K562 (cell line): ENCODE results near the gene HAUS3. TPM values are rescaled to one million over a fixed set of nuclear protein-coding genes. Genes with fewer than 3 reads are reported as not detected.

Experiments used
- ATAC-seq: fragments of 200-7000 bp; cut with Tn5 transposase; 3 replicates; pipeline ENCODE4 v1.9.1; 2020; ENCODE audit warnings: moderate library complexity
- BruUV-seq: library from RNA; stranded (reverse); fragments of 400-500 nt; replicated peaks from 2 replicates; lab custom pipeline; 2021; lab: Mats Ljungman, UMichigan
- CTCF ChIA-PET: fragments of 300-600 bp; formaldehyde crosslinking; extraction: SDS; loops from one replicate; lab custom pipeline; 2021; ENCODE audit warnings: low intra/inter-chr PET ratio; lab: Yijun Ruan, JAX
- POLR2A ChIA-PET: fragments of 300-600, 350-650 bp; sonication (Branson Sonifier 250); formaldehyde crosslinking; extraction: SDS; loops from one replicate; lab custom pipeline; 2021; ENCODE audit warnings: antibody characterized with exemption, inconsistent platforms; lab: Yijun Ruan, JAX
- DNase-seq, 4 experiments: peaks; one replicate each; pipeline versions ENCODE4 v3.0.0 to v3.0.0-alpha.2; 2011 to 2018; ENCODE audit warnings: low spot score in 3 of 4, mixed read lengths in 3 of 4; ENCODE audit errors: extremely low read depth in 1 of 4
- FAIRE-seq: peaks from 2 replicates; lab custom pipeline; 2011; peaks lifted over from hg19 to GRCh38; lab: Jason Lieb, UNC
- H2AFZ ChIP-seq: 2 replicates; pipeline ENCODE4 v1.6.0; 2011; ENCODE audit warnings: low read depth, low read length, control low read depth, inconsistent platforms
- H3K27ac ChIP-seq: fragments of 200-600 bp; 3 replicates; pipeline ENCODE4 v1.8.0; 2011; ENCODE audit warnings: low read depth, mild to moderate bottlenecking, control low read depth, inconsistent platforms, low read length, moderate library complexity, mixed read lengths; ENCODE audit errors: extremely low read depth
- H3K27me3 ChIP-seq, 2 experiments: fragments of 300-600 bp in 1 of 2; 2 replicates in 1 of 2; 3 replicates in 1 of 2; pipeline versions ENCODE4 v1.6.0 to v1.8.0; 2011; ENCODE audit warnings: inconsistent platforms in 2 of 2, low read length in 2 of 2, mild to moderate bottlenecking in 1 of 2, mixed read lengths in 1 of 2, moderate library complexity in 1 of 2; ENCODE audit not compliant: control insufficient read depth in 2 of 2, insufficient read depth in 2 of 2
- H3K36me3 ChIP-seq: fragments of 300-600 bp; 3 replicates; pipeline ENCODE4 v1.8.0; 2011; ENCODE audit warnings: mild to moderate bottlenecking, low read length, inconsistent platforms; ENCODE audit not compliant: control insufficient read depth, insufficient read depth
- H3K4me1 ChIP-seq, 2 experiments: fragments of 200-600 bp in 1 of 2; replicated peaks in 1 of 2; 2 replicates in 1 of 2; 3 replicates in 1 of 2; pipeline versions ENCODE4 v1.5.1 to v1.8.0; 2011; ENCODE audit warnings: inconsistent platforms in 2 of 2, low read length in 2 of 2, mild to moderate bottlenecking in 1 of 2, mixed read lengths in 1 of 2, moderate library complexity in 1 of 2; ENCODE audit not compliant: control insufficient read depth in 2 of 2, insufficient read depth in 2 of 2
- H3K4me2 ChIP-seq: 2 replicates; pipeline ENCODE4 v1.6.1; 2011; ENCODE audit warnings: low read length, control low read depth, inconsistent platforms, mixed read lengths; ENCODE audit not compliant: insufficient read depth
- H3K4me3 ChIP-seq: fragments of 200-600 bp; sonication (generic), shearing (Covaris generic); 2 replicates; pipeline ENCODE4 v1.5.1; 2016; ENCODE audit warnings: control low read depth, inconsistent platforms
- H3K79me2 ChIP-seq: fragments of 200-600 bp; 3 replicates; pipeline ENCODE4 v1.8.0; 2011; ENCODE audit warnings: low read length, inconsistent platforms; ENCODE audit not compliant: control insufficient read depth, insufficient read depth
- H3K9ac ChIP-seq, 2 experiments: 2 replicates each; pipeline versions ENCODE4 v1.6.0 to v1.6.1; 2011; ENCODE audit warnings: low read depth in 2 of 2, low read length in 2 of 2, control low read depth in 1 of 2, inconsistent platforms in 1 of 2, mild to moderate bottlenecking in 1 of 2, mixed read lengths in 1 of 2; ENCODE audit not compliant: insufficient read depth in 1 of 2
- H3K9me1 ChIP-seq: one replicate; pipeline ENCODE4 v1.6.0; 2011; ENCODE audit warnings: inconsistent platforms, mild to moderate bottlenecking, low read length, moderate library complexity; ENCODE audit not compliant: control insufficient read depth, insufficient read depth
- H3K9me3 ChIP-seq: replicated peaks from 2 replicates; pipeline ENCODE4 v1.5.1; 2011; ENCODE audit warnings: low read depth, low read length, inconsistent platforms; ENCODE audit not compliant: control insufficient read depth, insufficient read depth
- H4K20me1 ChIP-seq: replicated peaks from 2 replicates; pipeline ENCODE4 v1.6.1; 2011; ENCODE audit warnings: low read length, inconsistent platforms, mixed read lengths; ENCODE audit not compliant: control insufficient read depth, insufficient read depth
- BRF1 ChIP-seq: IDR thresholded peaks from 3 replicates; pipeline ENCODE4 v1.6.1; 2011; ENCODE audit warnings: borderline replicate concordance, mild to moderate bottlenecking; ENCODE audit not compliant: insufficient read length; ENCODE audit errors: extremely low read depth
- CCNT2 ChIP-seq: IDR thresholded peaks from 2 replicates; pipeline ENCODE4 v1.6.1; 2011; ENCODE audit warnings: borderline replicate concordance, low read depth, mild to moderate bottlenecking, moderate library complexity, mixed read lengths, low read length; ENCODE audit not compliant: insufficient read length; ENCODE audit errors: extremely low read depth
- CHD1 ChIP-seq: fragments of 200-600 bp; sonication (generic); IDR thresholded peaks from one replicate; pipeline ENCODE4 v1.6.1; 2012; ENCODE audit warnings: mild to moderate bottlenecking, moderate library complexity, low read length, inconsistent platforms
- DNMT1 ChIP-seq: fragments of 450-650 bp; IDR thresholded peaks from 2 replicates; pipeline ENCODE4 v1.6.1; 2016; ENCODE audit warnings: antibody characterized with exemption, mild to moderate bottlenecking
- E2F6 ChIP-seq, 2 experiments: IDR thresholded peaks; 2 replicates each; pipeline ENCODE4 v1.6.1; 2011; ENCODE audit warnings: borderline replicate concordance in 1 of 2, control low read depth in 1 of 2, low read depth in 1 of 2, low read length in 1 of 2, mild to moderate bottlenecking in 1 of 2, mixed read lengths in 1 of 2, moderate library complexity in 1 of 2; ENCODE audit not compliant: insufficient read depth in 1 of 2, insufficient read length in 1 of 2, poor library complexity in 1 of 2, severe bottlenecking in 1 of 2; ENCODE audit errors: extremely low read depth in 1 of 2
- EP300 ChIP-seq: IDR thresholded peaks from 2 replicates; pipeline ENCODE4 v1.6.1; 2012; ENCODE audit warnings: low read length, improper control_type of control experiment
- ESRRA ChIP-seq: fragments of 450-650 bp; IDR thresholded peaks from 2 replicates; pipeline ENCODE4 v1.6.1; 2014; ENCODE audit warnings: low read depth, mild to moderate bottlenecking, moderate library complexity, borderline replicate concordance
- GTF2A2 ChIP-seq: IDR thresholded peaks from 2 replicates; pipeline ENCODE4 v1.6.1; 2016; ENCODE audit warnings: mild to moderate bottlenecking, missing genetic modification characterization, missing compliant biosample characterization
- HNRNPH1 ChIP-seq: fragments of 200-400 bp; formaldehyde crosslinking; optimal IDR thresholded peaks from 2 replicates; pipeline ENCODE3; 2017; ENCODE audit warnings: low read depth, mild to moderate bottlenecking, low read length, moderate library complexity
- PRPF4 ChIP-seq: fragments of 200-400 bp; formaldehyde crosslinking; IDR thresholded peaks from one replicate; pipeline ENCODE4 v1.6.1; 2017; ENCODE audit warnings: low read length, low read depth, mild to moderate bottlenecking; ENCODE audit not compliant: insufficient read depth, poor library complexity, severe bottlenecking
- RBM14 ChIP-seq: fragments of 200-400 bp; formaldehyde crosslinking; IDR thresholded peaks from 2 replicates; pipeline ENCODE4 v1.6.1; 2018; ENCODE audit warnings: low read depth, mild to moderate bottlenecking, low read length, moderate library complexity, borderline replicate concordance; ENCODE audit not compliant: insufficient read depth
- SMAD4 ChIP-seq: fragments of 250-450 bp; sonication (Bioruptor Pico); conservative IDR thresholded peaks from 2 replicates; pipeline ENCODE4 v1.8.0; 2021; ENCODE audit warnings: inconsistent platforms, mild to moderate bottlenecking, moderate library complexity
- SRF ChIP-seq, 2 experiments: fragments of 250-450, 450-650 bp in 1 of 2; sonication (Bioruptor Pico) in 1 of 2; sonication (generic) in 1 of 2; formaldehyde crosslinking; IDR thresholded peaks; 2 replicates each; pipeline versions ENCODE4 v1.5.0 to v1.5.1; 2020 to 2022; ENCODE audit warnings: mild to moderate bottlenecking in 1 of 2, missing genetic modification reagents in 1 of 2
- THRAP3 ChIP-seq: fragments of 450-650 bp; IDR thresholded peaks from 2 replicates; pipeline ENCODE4 v1.6.1; 2016; ENCODE audit warnings: mild to moderate bottlenecking, inconsistent platforms, borderline replicate concordance
- whole genome bisulfite sequencing: fragments of 100-300 bp; shearing (Covaris generic); methylation state at CpG from one replicate; pipeline ENCODE4 v1.1.6; 2016; ENCODE audit warnings: low coverage, mixed read lengths; ENCODE audit not compliant: insufficient coverage; ENCODE audit errors: missing lambda C conversion rate; 5-methylcytosine and 5-hydroxymethylcytosine counted together
- in situ Hi-C: fragments of 300-500 bp; cut with MboI; formaldehyde crosslinking; loops from 4 replicates; pipeline ENCODE4 v1.15.0; 2018; ENCODE audit warnings: inconsistent platforms, mixed read lengths
- intact Hi-C: fragments of 100-400 bp; cut with micrococcal nuclease; formaldehyde crosslinking; loops from 2 replicates; pipeline ENCODE4 v1.14.2; 2022
- polyA plus RNA-seq, 8 experiments: library from polyadenylated mRNA; depleted of rRNA in 4 of 8; stranded (reverse) in 5 of 8; unstranded in 3 of 8; fragments of >200 nt; fragmentation: Nextera tagmentation in 2 of 8; fragmentation: Illumina TruSeq in 1 of 8; extraction: Ambion mirVana in 2 of 8; extraction: Trizol in 1 of 8; gene quantifications; 2 replicates each; pipeline versions ENCODE4 v1.2.1 to v1.2.3, GENCODE V29; 2011 to 2014; ENCODE audit warnings: inconsistent platforms in 1 of 8, missing spikeins in 1 of 8
- total RNA-seq, 7 experiments: library from RNA; depleted of rRNA in 6 of 7; stranded (reverse); fragments of >200 nt in 6 of 7; fragmentation: Illumina TruSeq in 2 of 7; extraction: Trizol in 2 of 7; gene quantifications; 2 replicates each; pipeline versions ENCODE4 v1.2.1 to v1.2.3, GENCODE V29; 2011 to 2021; ENCODE audit warnings: low replicate concordance in 1 of 7

Gene HAUS3
- total and polyA plus RNA-seq, 9 of the 15 experiments (the other 6 are each of a cell fraction or from before 2014, with no cell fraction given): 8.9 to 25.7 (median 21.5) TPM

- Histone ChIP-seq H3K36me3 (no peaks in the 10 kb centered on the region), H3K4me1 (peaks cover 0 to 16% of the 10 kb centered on the region in 2 experiments; a peak in 2 of 5 replicates), H3K9me3 (peaks cover 5% of the 10 kb centered on the region; the same call in 1 of the 2 replicates), H3K27me3 (no peaks in the 10 kb centered on the region), H3K4me2 (no peak overlapping the region), H3K9ac (no peak overlapping the region), H3K27ac (no peak overlapping the region), H2AFZ (no peak overlapping the region; the same call in 1 of the 2 replicates), H3K4me3 (no peak overlapping the region), H3K79me2 (no peaks in the 10 kb centered on the region), H4K20me1 (no peaks in the 10 kb centered on the region), H3K9me1 (no peaks in the 10 kb centered on the region)
- in situ Hi-C loops: no loop called here
- no TSS peak for BruUV-seq
- intact Hi-C loops: loop anchor here (10.0 kb wide), 1 partner anchor 265 kb away; no protein-coding TSS in a partner anchor
- ChIA-PET CTCF (no interaction called here), POLR2A (interaction anchor here (1.0 kb wide), 1 partner anchor 8 kb away, joined by 3 read pairs; no protein-coding TSS in a partner anchor)
- DNase-seq: no peak
- FAIRE-seq: no peak
- no peak for ATAC-seq
- TF ChIP-seq BRF1: no peak
- peak in 1 of 2 experiments; percentile 15 for TF ChIP-seq E2F6 (IDR thresholded peaks at IDR 0.05; ENCODE audit: borderline replicate concordance in 1 of 2, extremely low read depth in 1 of 2, insufficient read depth in 1 of 2, insufficient read length in 1 of 2, low read depth in 1 of 2, low read length in 1 of 2, poor library complexity in 1 of 2, severe bottlenecking in 1 of 2)
- 31% methylated on average over 7 of the region's 7 CpGs for WGBS
Observed at GRCh38 chr4:2179717-2180116, 62.2 kb downstream of the HAUS3 start.

- no peak overlapping the region for H3K4me3 ChIP-seq
- H3K4me2 ChIP-seq: no peak overlapping the region
- ChIA-PET CTCF (no interaction called here), POLR2A (no interaction called here)
- H3K79me2 ChIP-seq: no peaks in the 10 kb centered on the region
- no peaks in the 10 kb centered on the region for H3K36me3 ChIP-seq
- H3K27ac ChIP-seq: no peak overlapping the region
- no peak overlapping the region for H2AFZ ChIP-seq
- intact Hi-C loops: no loop called here
- peaks cover 0 to 16% of the 10 kb centered on the region in 2 experiments; a peak in 2 of 5 replicates for H3K4me1 ChIP-seq
- no TSS peak for BruUV-seq
- H3K9ac ChIP-seq: no peak overlapping the region
- H3K9me3 ChIP-seq: peaks cover 5% of the 10 kb centered on the region; the same call in 1 of the 2 replicates
- FAIRE-seq (no peak), ATAC-seq (no peak), DNase-seq (no peak)
- in situ Hi-C loops: no loop called here
- no peaks in the 10 kb centered on the region; the same call in 1 of the 2 replicates for H4K20me1 ChIP-seq
- no peaks in the 10 kb centered on the region for H3K9me1 ChIP-seq
- no peaks in the 10 kb centered on the region for H3K27me3 ChIP-seq
- WGBS: 88% methylated on average over 1 of the region's 1 CpG
- TF ChIP-seq EP300 (no peak), RBM14 (no peak), CHD1 (no peak), SRF (CRISPR knock-in tag; IDR thresholded peaks at IDR 0.05) (no peak), PRPF4 (no peak), SMAD4 (CRISPR knock-in tag) (no peak), HNRNPH1 (no peak), DNMT1 (no peak), GTF2A2 (tag) (no peak), THRAP3 (no peak), CCNT2 (no peak), ESRRA (no peak)
Observed at GRCh38 chr4:2178986-2179385, 62.9 kb downstream of the HAUS3 start.
